ENCODE data around the gene UNG. TPM values are rescaled to one million over a fixed set of nuclear protein-coding genes. Genes with fewer than 3 reads are reported as not detected.
"Not testable (repeated sequence)": the region's sequence is repeated elsewhere in the genome, so short reads cannot be mapped to it uniquely, and the experiment has no call there.

The UNG gene
- polyA plus RNA-seq, 12 donors: 24.5 to 40.1 (median 25.7) TPM; not detected in 1

- DNase-seq: no peak
These were observed 19.2 kb downstream of the UNG start for GRCh38 chr12:109116611-109116949.

- no peak for DNase-seq
These were observed 22.7 kb downstream of the UNG start for GRCh38 chr12:109120095-109120494.

- no peak for DNase-seq
These were observed 23.2 kb downstream of the UNG start for GRCh38 chr12:109120557-109120956.

- DNase-seq: no peak
These were observed 24.0 kb downstream of the UNG start for GRCh38 chr12:109121346-109121880.

- no peak for DNase-seq
These were observed 27.7 kb downstream of the UNG start for GRCh38 chr12:109124878-109125648.

- DNase-seq: no peak
These were observed 28.4 kb downstream of the UNG start for GRCh38 chr12:109125791-109126190.

- peak; percentile 48 for DNase-seq
These were observed 29.4 kb downstream of the UNG start for GRCh38 chr12:109126784-109127183.

- no peak for DNase-seq
These were observed 30.3 kb downstream of the UNG start for GRCh38 chr12:109127533-109128242.

GRCh38 chr12:109130297-109131153, 33.1 kb downstream of the UNG start:
- DNase-seq: no peak

- no peak for DNase-seq
These were observed 34.0 kb downstream of the UNG start for GRCh38 chr12:109131154-109132050.

- no peak for DNase-seq
These were observed 37.0 kb downstream of the UNG start for GRCh38 chr12:109134186-109134917.

- no peak for DNase-seq
These were observed 39.7 kb downstream of the UNG start for GRCh38 chr12:109137055-109137454.

- no peak for DNase-seq
These were observed 42.0 kb downstream of the UNG start for GRCh38 chr12:109139360-109139759.

GRCh38 chr12:109139791-109140190, 42.4 kb downstream of the UNG start:
- no peak for DNase-seq

GRCh38 chr12:109140560-109140959, 43.2 kb downstream of the UNG start:
- DNase-seq: no peak

GRCh38 chr12:109144224-109144623, 46.8 kb downstream of the UNG start:
- DNase-seq: no peak

GRCh38 chr12:109147126-109147525, 49.7 kb downstream of the UNG start:
- DNase-seq: not testable (repeated sequence)

- DNase-seq: peak; percentile 32
These were observed 50.6 kb downstream of the UNG start for GRCh38 chr12:109147954-109148353.

- no peak for DNase-seq
These were observed 52.8 kb downstream of the UNG start for GRCh38 chr12:109150124-109150640.

- DNase-seq: no peak
These were observed 54.1 kb downstream of the UNG start for GRCh38 chr12:109151457-109151856.
